Left ventricle myocardium inferior (tissue), 1 donor: ENCODE data around the gene C10orf53. TPM values are rescaled to one million over a fixed set of nuclear protein-coding genes. Genes with fewer than 3 reads are reported as not detected.

Source experiments
- DNase-seq: peaks from one replicate; pipeline ENCODE4 v3.0.0-alpha.2; 2020
- H3K27ac ChIP-seq: fragments of 200-600 bp; replicated peaks from 2 replicates; pipeline ENCODE4 v1.8.0; 2021
- H3K27me3 ChIP-seq: fragments of 200-600 bp; 2 replicates; pipeline ENCODE4 v1.8.0; 2021; ENCODE audit warnings: low read depth
- H3K36me3 ChIP-seq: fragments of 200-600 bp; 2 replicates; pipeline ENCODE4 v1.8.0; 2021
- H3K4me1 ChIP-seq: fragments of 200-600 bp; 2 replicates; pipeline ENCODE4 v1.8.0; 2021
- H3K4me3 ChIP-seq: fragments of 200-600 bp; 2 replicates; pipeline ENCODE4 v1.8.0; 2021; ENCODE audit warnings: mild to moderate bottlenecking, moderate library complexity
- H3K9me3 ChIP-seq: fragments of 200-600 bp; replicated peaks from 2 replicates; pipeline ENCODE4 v1.8.0; 2021
- intact Hi-C: fragments of 100-400 bp; cut with micrococcal nuclease; formaldehyde crosslinking; loops from one replicate; pipeline ENCODE4 v1.11.0; 2022
- total RNA-seq: library from RNA; stranded (reverse); fragmentation: NEBNext Ultra II Directional; extraction: Animal tissue kit (Norgen Biotek cat#: 25700); gene quantifications from one replicate; pipeline ENCODE4 v1.2.1, GENCODE V29; 2021
- TF ChIP-seq, protein P1 (sequence below): fragments of 200-600 bp; IDR thresholded peaks from 2 replicates; pipeline ENCODE4 v1.8.0; 2021; ENCODE audit warnings: antibody characterized with exemption, mild to moderate bottlenecking, borderline replicate concordance
- donor health status: DM: no; HTN: yes; CAD: no; lungs with severe emphysema.

C10orf53 gene
- total RNA-seq, 1 donor from 2014 or later = not detected

DNA sequence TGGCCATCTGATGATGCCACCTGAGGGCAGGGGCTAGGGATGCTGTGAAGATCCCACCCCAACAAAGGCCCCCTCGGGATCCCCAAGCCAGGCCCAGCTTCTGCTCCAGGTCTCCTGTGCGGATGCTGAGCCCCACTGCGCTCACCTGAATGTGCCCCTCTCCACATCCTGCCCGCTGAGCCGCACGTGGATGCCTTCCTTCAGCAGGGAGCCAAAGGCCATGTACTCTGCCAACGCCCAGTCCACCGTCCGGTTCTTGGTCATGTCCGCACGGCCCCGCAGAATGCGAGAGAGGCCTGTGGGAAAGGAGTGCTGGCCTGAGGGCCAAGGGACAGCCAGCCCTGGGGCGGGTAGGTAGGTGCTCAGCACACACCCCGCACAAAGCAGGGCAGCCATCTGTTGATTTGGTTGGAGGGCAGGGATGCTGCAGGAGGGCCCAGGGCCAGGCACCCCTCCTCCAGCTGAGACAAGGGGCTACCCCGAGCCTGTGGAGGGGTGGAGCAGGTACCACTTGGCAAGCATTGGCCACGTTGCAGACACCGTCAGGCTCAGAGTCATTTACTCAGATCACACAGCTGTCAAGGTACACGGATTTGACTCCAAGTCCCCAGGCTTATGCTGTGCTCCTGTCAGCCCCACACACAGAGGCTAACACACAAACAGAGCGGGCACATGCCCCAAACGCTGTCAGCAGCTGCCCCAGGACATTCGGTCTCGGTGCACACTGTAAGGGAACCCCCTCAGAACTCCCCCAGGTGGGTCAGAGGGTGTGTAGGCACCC lies 63.4 kb downstream of the C10orf53 start:
- TF ChIP-seq, protein P1, sequence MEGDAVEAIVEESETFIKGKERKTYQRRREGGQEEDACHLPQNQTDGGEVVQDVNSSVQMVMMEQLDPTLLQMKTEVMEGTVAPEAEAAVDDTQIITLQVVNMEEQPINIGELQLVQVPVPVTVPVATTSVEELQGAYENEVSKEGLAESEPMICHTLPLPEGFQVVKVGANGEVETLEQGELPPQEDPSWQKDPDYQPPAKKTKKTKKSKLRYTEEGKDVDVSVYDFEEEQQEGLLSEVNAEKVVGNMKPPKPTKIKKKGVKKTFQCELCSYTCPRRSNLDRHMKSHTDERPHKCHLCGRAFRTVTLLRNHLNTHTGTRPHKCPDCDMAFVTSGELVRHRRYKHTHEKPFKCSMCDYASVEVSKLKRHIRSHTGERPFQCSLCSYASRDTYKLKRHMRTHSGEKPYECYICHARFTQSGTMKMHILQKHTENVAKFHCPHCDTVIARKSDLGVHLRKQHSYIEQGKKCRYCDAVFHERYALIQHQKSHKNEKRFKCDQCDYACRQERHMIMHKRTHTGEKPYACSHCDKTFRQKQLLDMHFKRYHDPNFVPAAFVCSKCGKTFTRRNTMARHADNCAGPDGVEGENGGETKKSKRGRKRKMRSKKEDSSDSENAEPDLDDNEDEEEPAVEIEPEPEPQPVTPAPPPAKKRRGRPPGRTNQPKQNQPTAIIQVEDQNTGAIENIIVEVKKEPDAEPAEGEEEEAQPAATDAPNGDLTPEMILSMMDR = no peak
- no peaks in the 10 kb centered on the region for H3K4me1 ChIP-seq
- H3K27me3 ChIP-seq = no peaks in the 10 kb centered on the region
- H3K9me3 ChIP-seq = no peaks in the 10 kb centered on the region
- no peak overlapping the region for H3K4me3 ChIP-seq
- DNase-seq = no peak
- no peak overlapping the region for H3K27ac ChIP-seq
- intact Hi-C loops = no loop called here
- H3K36me3 ChIP-seq = no peaks in the 10 kb centered on the region

DNA sequence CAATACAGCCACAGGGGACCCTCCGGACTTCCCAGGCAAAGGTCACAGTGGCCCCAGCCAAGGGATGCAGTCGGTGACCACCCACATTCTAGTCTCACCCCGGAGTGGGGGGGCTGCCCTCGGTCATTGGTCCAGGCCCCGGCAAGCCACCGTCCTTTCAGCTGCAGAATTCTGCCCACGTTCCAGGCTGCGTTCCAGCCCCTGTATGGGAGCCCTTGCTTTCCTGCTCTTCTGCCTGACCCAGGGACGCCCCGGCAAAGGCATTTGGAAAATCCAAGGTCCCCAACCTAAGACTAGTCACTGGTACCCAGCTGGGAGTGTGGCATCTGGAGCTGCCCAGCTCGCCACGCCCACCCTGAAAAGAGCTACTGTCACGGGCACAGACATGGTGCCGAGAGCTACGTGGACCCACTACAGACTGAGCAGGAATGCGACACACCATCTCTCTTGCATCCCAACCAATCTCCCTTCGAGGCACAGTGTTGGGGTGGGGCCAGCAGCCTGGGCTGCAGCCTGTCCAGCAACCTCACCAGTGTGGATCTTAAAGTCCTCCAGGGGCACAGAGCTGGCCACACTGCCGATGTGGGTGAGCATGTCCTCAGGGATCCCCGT lies 64.1 kb downstream of the C10orf53 start:
- H3K4me3 ChIP-seq = no peak overlapping the region
- no peak for DNase-seq
- no peak overlapping the region for H3K27ac ChIP-seq
- no peaks in the 10 kb centered on the region for H3K36me3 ChIP-seq
- H3K27me3 ChIP-seq = no peaks in the 10 kb centered on the region
- TF ChIP-seq, protein P1 = no peak
- no peaks in the 10 kb centered on the region for H3K4me1 ChIP-seq
- no peaks in the 10 kb centered on the region for H3K9me3 ChIP-seq
- intact Hi-C loops = no loop called here

DNA sequence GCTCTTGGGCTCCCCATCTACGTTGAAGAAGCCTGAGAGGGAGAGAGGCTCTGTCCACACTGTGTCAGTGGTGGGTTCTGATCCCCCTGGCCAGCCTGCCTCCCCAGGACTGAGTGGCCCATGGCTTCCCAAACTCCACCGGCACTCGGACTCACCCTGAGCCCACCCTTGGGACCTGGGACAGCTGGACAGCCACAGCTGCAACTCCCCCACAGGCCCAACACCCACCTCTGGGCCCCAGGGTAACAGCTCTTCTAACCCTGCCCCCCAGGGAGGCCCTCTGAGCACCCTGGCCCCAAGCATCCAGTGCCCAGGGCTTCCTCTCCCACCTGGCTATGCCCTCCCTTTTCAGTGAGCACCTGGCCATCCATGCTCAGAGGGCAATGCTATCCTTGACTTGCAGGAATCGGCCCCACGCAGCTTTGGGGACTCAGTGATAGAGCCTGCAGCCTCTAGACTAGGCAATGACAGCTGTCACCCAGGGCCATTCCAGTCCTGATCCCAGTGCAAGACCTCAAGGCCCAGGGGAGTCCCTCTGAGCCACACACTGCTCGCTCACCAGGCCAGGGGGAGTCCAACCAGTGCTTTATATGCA lies 64.7 kb downstream of the C10orf53 start:
- intact Hi-C loops = no loop called here
- no peak overlapping the region for H3K27ac ChIP-seq
- H3K4me3 ChIP-seq = no peak overlapping the region
- DNase-seq = no peak
- no peaks in the 10 kb centered on the region for H3K27me3 ChIP-seq
- H3K36me3 ChIP-seq = no peaks in the 10 kb centered on the region
- H3K9me3 ChIP-seq = no peaks in the 10 kb centered on the region
- TF ChIP-seq, protein P1 = no peak
- no peaks in the 10 kb centered on the region for H3K4me1 ChIP-seq

DNA sequence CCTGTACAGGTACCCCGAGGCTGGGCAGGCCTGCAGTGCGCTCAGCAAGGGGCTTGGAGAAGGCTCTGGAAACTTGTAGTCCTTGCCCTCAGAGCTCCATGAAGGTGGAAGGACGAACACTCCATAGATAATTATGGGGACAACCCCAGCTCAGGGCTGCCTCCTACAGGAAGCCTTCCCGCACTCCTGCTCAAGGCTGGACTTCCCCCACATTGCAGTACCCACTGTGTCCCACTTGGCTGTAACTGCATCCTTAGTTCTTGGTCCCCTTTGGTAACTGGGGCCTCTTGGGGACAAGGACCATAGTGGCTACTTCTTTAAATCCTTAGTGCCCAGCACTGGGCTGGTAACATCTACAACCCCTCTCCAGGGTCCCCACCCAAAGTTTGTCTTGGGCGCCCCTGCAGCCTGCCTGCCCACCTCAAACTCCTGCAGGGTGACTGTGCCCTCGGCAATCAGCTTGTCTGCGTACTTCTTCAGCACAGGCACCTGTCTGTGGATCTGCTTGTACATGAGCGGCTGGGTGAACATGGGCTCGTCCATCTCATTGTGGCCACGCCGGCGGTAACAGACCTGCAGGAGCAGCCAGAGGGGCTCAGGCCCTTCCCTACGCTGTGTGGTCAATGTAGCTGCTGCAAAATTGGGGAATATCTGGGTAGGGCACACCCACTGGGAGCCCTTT lies 65.6 kb downstream of the C10orf53 start:
- H3K27me3 ChIP-seq = no peaks in the 10 kb centered on the region
- H3K36me3 ChIP-seq = no peaks in the 10 kb centered on the region
- H3K4me3 ChIP-seq = no peak overlapping the region
- no peak overlapping the region for H3K27ac ChIP-seq
- H3K9me3 ChIP-seq = no peaks in the 10 kb centered on the region
- TF ChIP-seq, protein P1 = no peak
- DNase-seq = no peak
- no peaks in the 10 kb centered on the region for H3K4me1 ChIP-seq
- intact Hi-C loops = no loop called here

DNA sequence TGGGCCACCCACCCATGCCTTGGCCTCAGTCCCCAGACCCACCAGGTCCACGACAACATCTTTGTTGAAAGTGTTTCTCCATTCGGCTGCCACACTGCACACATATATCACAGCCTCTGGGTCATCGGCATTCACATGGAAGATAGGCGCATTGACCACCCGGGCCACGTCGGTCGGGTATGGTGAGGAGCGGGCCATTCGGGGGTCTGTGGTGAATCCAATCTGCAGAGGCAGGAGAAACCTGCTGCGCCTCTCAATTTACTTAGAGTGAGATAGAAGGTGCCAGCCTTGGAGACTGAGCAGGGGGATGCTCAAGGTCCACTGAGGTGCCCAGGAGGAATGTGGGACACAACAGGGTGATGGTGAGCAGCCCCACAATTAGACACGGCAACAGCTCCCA lies 66.3 kb downstream of the C10orf53 start:
- Histone ChIP-seq H3K4me1 (no peaks in the 10 kb centered on the region), H3K36me3 (no peaks in the 10 kb centered on the region), H3K4me3 (no peak overlapping the region), H3K9me3 (no peaks in the 10 kb centered on the region), H3K27ac (no peak overlapping the region), H3K27me3 (peaks cover 2% of the 10 kb centered on the region)
- no peak for DNase-seq
- TF ChIP-seq, protein P1 = no peak
- intact Hi-C loops = no loop called here
